Ramos (cell line): Measurements from ENCODE around the gene MAP3K10.

Experiments
- in situ Hi-C: fragments of 300-500 bp; cut with MboI; formaldehyde crosslinking; loops from one replicate; pipeline ENCODE4 v1.14.3; 2022; ENCODE audit warnings: low sequenced_read_pairs; ENCODE audit not compliant: unreplicated experiment

The MAP3K10 gene

GRCh38 chr19:40231544-40232424, 40.6 kb downstream of the MAP3K10 start:
- in situ Hi-C loops, result no loop called here

DNA sequence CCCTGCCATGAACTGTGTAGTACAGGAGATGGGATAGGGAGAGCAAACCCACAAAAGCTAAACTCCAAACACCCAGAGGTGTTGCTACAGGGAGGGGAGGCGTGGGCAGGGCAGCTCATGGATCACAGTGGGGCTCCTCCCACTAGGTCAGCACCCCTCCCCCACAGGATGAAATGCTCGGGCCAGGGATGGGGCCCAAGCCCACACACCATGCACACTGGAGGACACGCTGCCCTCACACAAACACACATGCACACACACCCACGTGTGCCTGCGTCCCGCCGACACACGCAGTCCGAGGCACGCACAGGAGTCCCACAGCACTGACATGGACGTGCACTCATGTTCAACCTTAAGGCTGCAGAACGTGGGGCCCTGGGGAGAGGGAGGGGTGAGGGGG, 41.3 kb downstream of the MAP3K10 start:
- in situ Hi-C loops, result no loop called here

- in situ Hi-C loops, result no loop called here
These were observed 42.0 kb downstream of the MAP3K10 start for GRCh38 chr19:40232949-40233810.

DNA sequence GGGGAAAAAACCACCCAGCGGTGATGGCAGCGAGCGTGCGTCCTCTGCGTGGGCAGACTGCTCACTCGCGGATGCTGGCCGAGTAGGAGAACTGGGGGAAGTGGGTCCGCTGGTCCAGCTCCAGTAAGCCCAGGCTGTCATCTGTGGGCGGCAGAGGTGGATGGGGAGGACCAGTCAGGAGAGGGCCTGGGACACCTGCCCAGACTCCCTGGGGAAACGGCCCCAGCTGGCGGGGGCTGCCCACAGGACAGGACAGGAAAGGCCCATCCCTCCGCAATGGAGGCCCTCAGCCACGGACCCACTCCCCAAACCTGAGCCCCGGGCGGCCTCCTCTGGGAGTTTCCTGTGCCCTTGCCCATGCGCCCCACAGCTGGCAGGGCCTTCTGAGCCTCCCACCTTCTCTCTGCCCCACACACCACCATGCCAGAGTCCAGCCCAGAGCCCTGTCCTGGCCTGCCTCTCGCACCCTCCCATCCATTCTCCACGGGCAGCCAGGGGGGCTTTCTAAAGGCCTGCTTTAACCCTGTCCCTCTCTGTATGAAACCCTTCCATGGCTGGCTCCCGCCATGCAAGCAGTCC, 42.7 kb downstream of the MAP3K10 start:
- in situ Hi-C loops, result no loop called here

DNA sequence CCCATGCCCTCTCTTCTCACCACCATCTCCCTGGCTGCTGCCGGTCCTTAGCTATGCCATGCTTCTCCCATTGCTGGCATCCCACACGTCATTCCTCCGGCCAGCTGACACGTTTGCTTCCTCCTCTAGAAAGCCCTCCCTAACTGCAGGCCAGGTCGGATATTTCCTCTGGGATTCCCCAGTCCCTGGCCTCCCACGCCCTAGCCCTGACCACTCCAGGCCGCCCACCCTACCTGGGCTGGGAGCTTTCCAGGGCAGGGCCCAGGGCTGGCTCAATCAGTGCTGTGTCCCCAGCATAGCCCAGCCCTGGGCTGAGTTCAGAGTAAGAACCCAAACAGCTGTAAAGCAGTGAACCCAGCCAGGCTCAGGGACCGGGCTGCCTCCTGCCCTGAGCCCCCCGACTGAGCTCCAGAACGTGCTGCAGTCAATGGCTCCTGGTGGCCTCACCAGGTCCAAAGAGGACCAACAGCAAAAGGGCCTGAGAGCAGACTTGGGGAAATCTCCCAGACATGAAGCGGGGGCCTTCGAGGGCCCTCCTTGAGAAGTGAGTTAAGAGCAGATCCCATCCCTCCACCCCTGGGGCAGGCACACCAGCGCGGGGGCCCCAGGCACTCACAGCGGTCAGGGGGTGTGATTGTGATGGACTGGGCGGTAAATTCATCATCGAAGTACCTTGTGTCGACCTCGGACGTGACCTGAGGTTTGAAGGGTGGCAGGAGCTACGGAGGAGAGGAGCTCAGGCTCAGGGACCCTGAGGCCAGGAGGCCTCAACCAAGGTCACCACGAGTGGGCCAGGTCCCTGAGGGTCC, 43.4 kb downstream of the MAP3K10 start:
- in situ Hi-C loops, result no loop called here

- in situ Hi-C loops, result no loop called here
These were observed 44.2 kb downstream of the MAP3K10 start for GRCh38 chr19:40235238-40236025.

DNA sequence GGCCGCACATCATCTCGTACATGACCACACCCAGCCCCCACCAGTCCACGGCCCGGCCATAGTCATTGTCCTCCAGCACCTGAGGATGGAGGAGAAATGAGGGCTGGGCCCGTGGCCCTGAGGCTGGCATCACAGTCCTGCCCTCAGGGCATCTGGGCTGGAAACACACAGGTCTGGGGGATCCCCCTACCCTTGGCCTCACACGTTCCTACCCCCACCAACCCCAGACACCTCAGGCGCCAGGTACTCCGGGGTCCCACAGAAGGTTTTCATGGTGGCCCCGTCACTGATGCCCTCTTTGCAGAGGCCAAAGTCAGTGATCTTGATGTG, 44.8 kb downstream of the MAP3K10 start:
- in situ Hi-C loops, result no loop called here

DNA sequence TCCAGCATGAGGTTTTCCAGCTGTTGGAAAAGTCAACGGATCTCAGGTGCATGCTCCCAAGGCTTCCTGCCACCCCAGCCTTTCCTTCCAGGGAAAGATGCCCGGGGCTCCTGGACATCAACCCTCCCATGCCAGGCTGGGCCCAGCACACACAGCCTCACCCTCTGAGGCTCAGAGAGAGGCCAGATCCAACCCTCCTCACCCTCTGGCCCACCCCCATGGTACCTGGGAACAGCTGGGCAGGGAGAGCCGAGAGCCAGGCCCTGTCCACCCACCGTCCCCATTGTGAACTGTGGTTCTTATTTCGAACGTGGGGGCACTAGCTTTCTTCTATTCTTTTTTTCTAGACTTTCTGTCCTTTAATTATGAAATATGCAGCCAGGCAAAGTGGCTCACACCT, 45.1 kb downstream of the MAP3K10 start:
- in situ Hi-C loops, result no loop called here

GRCh38 chr19:40237791-40238190, 46.6 kb downstream of the MAP3K10 start:
- in situ Hi-C loops, result no loop called here

GRCh38 chr19:40238775-40239174, 47.5 kb downstream of the MAP3K10 start:
- in situ Hi-C loops, result no loop called here

GRCh38 chr19:40239415-40240226, 48.4 kb downstream of the MAP3K10 start:
- in situ Hi-C loops, result no loop called here

GRCh38 chr19:40240332-40240731, 49.1 kb downstream of the MAP3K10 start:
- in situ Hi-C loops, result no loop called here

- in situ Hi-C loops, result no loop called here
These were observed 50.0 kb downstream of the MAP3K10 start for GRCh38 chr19:40241125-40241808.

GRCh38 chr19:40241809-40242384, 50.7 kb downstream of the MAP3K10 start:
- in situ Hi-C loops, result no loop called here

DNA sequence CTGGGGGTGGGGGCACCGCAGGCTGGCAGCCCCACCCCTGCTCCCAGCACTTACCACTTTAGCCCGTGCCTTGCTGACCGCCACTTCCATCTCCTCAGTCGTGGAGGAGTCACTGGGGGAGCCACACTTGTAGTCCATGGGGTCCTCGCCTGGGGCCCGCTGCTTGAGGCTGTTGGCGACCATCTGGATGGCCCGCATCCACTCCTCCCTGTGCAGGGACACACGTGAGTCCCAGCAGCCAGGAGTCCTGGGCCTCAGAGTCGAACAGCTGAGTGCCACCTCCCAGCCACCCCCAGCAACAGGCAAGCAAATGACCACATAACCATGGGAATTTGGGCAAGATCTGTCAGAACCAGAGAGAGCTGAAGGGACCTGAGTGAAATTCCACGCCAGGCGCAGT, 51.3 kb downstream of the MAP3K10 start:
- in situ Hi-C loops, result no loop called here

GRCh38 chr19:40243181-40243580, 52.0 kb downstream of the MAP3K10 start:
- in situ Hi-C loops, result no loop called here

- in situ Hi-C loops, result no loop called here
These were observed 53.5 kb downstream of the MAP3K10 start for GRCh38 chr19:40244579-40245317.
